IMR-90 (cell line): ENCODE data around the gene CIT. TPM values are rescaled to one million over a fixed set of nuclear protein-coding genes. Genes with fewer than 3 reads are reported as not detected.

ENCODE experiments used
- ATAC-seq: fragments of 200-7000 bp; cut with Tn5 transposase; 2 replicates; pipeline ENCODE4 v1.9.1; 2020; ENCODE audit warnings: low read depth, mild to moderate bottlenecking, moderate library complexity
- BruUV-seq: library from RNA; stranded (reverse); fragments of 400-500 nt; replicated peaks from 2 replicates; lab custom pipeline; 2021; lab: Mats Ljungman, UMichigan
- CTCF ChIA-PET: fragments of 300-600 bp; formaldehyde crosslinking; extraction: SDS; loops from one replicate; lab custom pipeline; 2021; ENCODE audit warnings: antibody characterized with exemption; lab: Yijun Ruan, JAX
- POLR2A ChIA-PET: fragments of 300-600 bp; sonication (Branson Sonifier 250); formaldehyde crosslinking; loops from one replicate; lab custom pipeline; 2022; ENCODE audit warnings: antibody characterized with exemption; ENCODE audit not compliant: unreplicated experiment; lab: Charles Lee
- DNase-seq: peaks from one replicate; pipeline ENCODE4 v3.0.0; 2013
- H2AFZ ChIP-seq: replicated peaks from 2 replicates; pipeline ENCODE3; 2013; ENCODE audit warnings: low read length, mild to moderate bottlenecking; ENCODE audit not compliant: poor library complexity
- H2AK5ac ChIP-seq: 2 replicates; pipeline ENCODE4 v1.6.1; 2013; ENCODE audit warnings: low read depth, low read length, inconsistent platforms
- H2AK9ac ChIP-seq: replicated peaks from 2 replicates; pipeline ENCODE3; 2013; ENCODE audit warnings: mild to moderate bottlenecking, low read depth, low read length, moderate library complexity; ENCODE audit not compliant: poor library complexity
- H2BK120ac ChIP-seq: 2 replicates; pipeline ENCODE4 v1.6.1; 2013; ENCODE audit warnings: low read depth, low read length, inconsistent platforms
- H2BK15ac ChIP-seq: 3 replicates; pipeline ENCODE4 v1.6.1; 2013; ENCODE audit warnings: low read depth, low read length, inconsistent platforms
- H2BK20ac ChIP-seq: 2 replicates; pipeline ENCODE4 v1.6.1; 2013; ENCODE audit warnings: low read depth, mild to moderate bottlenecking, inconsistent platforms, low read length, moderate library complexity
- H2BK5ac ChIP-seq: 2 replicates; pipeline ENCODE4 v1.6.1; 2013; ENCODE audit warnings: mild to moderate bottlenecking, low read depth, low read length, inconsistent platforms; ENCODE audit not compliant: poor library complexity, severe bottlenecking
- H3K14ac ChIP-seq: replicated peaks from 2 replicates; pipeline ENCODE4 v1.6.1; 2013; ENCODE audit warnings: low read depth, low read length, inconsistent platforms
- H3K18ac ChIP-seq: 2 replicates; pipeline ENCODE4 v1.6.1; 2013; ENCODE audit warnings: low read depth, low read length, control low read depth
- H3K23ac ChIP-seq: 2 replicates; pipeline ENCODE4 v1.6.1; 2013; ENCODE audit warnings: low read depth, low read length, inconsistent platforms
- H3K27ac ChIP-seq: 2 replicates; pipeline ENCODE4 v1.5.1; 2013; ENCODE audit warnings: mild to moderate bottlenecking, control low read depth, low read length; ENCODE audit not compliant: insufficient read depth
- H3K27me3 ChIP-seq: 2 replicates; pipeline ENCODE4 v1.6.1; 2013; ENCODE audit warnings: low read length; ENCODE audit not compliant: control insufficient read depth, insufficient read depth
- H3K36me3 ChIP-seq: 2 replicates; pipeline ENCODE4 v1.6.1; 2013; ENCODE audit warnings: low read length, mixed read lengths; ENCODE audit not compliant: control insufficient read depth, insufficient read depth
- H3K4ac ChIP-seq: 2 replicates; pipeline ENCODE4 v1.6.1; 2013; ENCODE audit warnings: low read depth, low read length, inconsistent platforms
- H3K4me1 ChIP-seq: 2 replicates; pipeline ENCODE4 v1.6.1; 2013; ENCODE audit warnings: low read length, mixed read lengths; ENCODE audit not compliant: control insufficient read depth, insufficient read depth
- H3K4me2 ChIP-seq: 2 replicates; pipeline ENCODE4 v1.6.1; 2013; ENCODE audit warnings: low read depth, mild to moderate bottlenecking, control low read depth, low read length, moderate library complexity
- H3K4me3 ChIP-seq: 2 replicates; pipeline ENCODE4 v1.5.1; 2013; ENCODE audit warnings: low read depth, mild to moderate bottlenecking, control low read depth, low read length, moderate library complexity; ENCODE audit not compliant: insufficient read depth
- H3K56ac ChIP-seq: 2 replicates; pipeline ENCODE4 v1.6.1; 2013; ENCODE audit warnings: low read length, inconsistent platforms; ENCODE audit not compliant: insufficient read depth; ENCODE audit errors: extremely low read depth
- H3K79me1 ChIP-seq, 2 experiments: 2 replicates each; pipeline ENCODE4 v1.6.1; 2013; ENCODE audit warnings: low read length in 2 of 2, inconsistent platforms in 1 of 2, low read depth in 1 of 2
- H3K9ac ChIP-seq: 2 replicates; pipeline ENCODE4 v1.6.1; 2013; ENCODE audit warnings: low read depth, low read length, control low read depth
- H3K9me1 ChIP-seq: 2 replicates; pipeline ENCODE4 v1.6.1; 2013; ENCODE audit warnings: low read length, inconsistent platforms; ENCODE audit not compliant: insufficient read depth
- H3K9me3 ChIP-seq: 2 replicates; pipeline ENCODE4 v1.6.1; 2013; ENCODE audit warnings: low read length; ENCODE audit not compliant: control insufficient read depth, insufficient read depth
- H4K20me1 ChIP-seq: 2 replicates; pipeline ENCODE4 v1.6.1; 2013; ENCODE audit warnings: low read length, inconsistent platforms; ENCODE audit not compliant: insufficient read depth
- H4K5ac ChIP-seq: 2 replicates; pipeline ENCODE4 v1.6.1; 2013; ENCODE audit warnings: mild to moderate bottlenecking, low read depth, low read length, control low read depth
- H4K8ac ChIP-seq, 2 experiments: 2 replicates each; pipeline ENCODE4 v1.6.1; 2013; ENCODE audit warnings: low read depth in 2 of 2, low read length in 2 of 2, control low read depth in 1 of 2, inconsistent platforms in 1 of 2
- H4K91ac ChIP-seq: 2 replicates; pipeline ENCODE4 v1.6.1; 2013; ENCODE audit warnings: low read depth, low read length, inconsistent platforms; ENCODE audit not compliant: insufficient read depth
- BHLHE40 ChIP-seq: fragments of 150-350 bp; IDR thresholded peaks from 2 replicates; pipeline ENCODE4 v1.6.1; 2016; ENCODE audit warnings: mild to moderate bottlenecking, low read depth, low read length
- CEBPB ChIP-seq: IDR thresholded peaks from 2 replicates; pipeline ENCODE4 v1.6.1; 2012; ENCODE audit warnings: low read depth, low read length, improper control_type of control experiment
- CHD1 ChIP-seq: IDR thresholded peaks from 2 replicates; pipeline ENCODE4 v1.6.1; 2012; ENCODE audit warnings: low read depth, low read length, improper control_type of control experiment
- FOS ChIP-seq: fragments of 150-350 bp; IDR thresholded peaks from 2 replicates; pipeline ENCODE4 v1.6.1; 2016; ENCODE audit warnings: low read depth, low read length
- MAFK ChIP-seq: IDR thresholded peaks from 2 replicates; pipeline ENCODE4 v1.6.1; 2012; ENCODE audit warnings: low read depth, low read length, improper control_type of control experiment
- MAZ ChIP-seq: IDR thresholded peaks from 2 replicates; pipeline ENCODE4 v1.6.1; 2012; ENCODE audit warnings: low read depth, mild to moderate bottlenecking, low read length, improper control_type of control experiment, moderate library complexity, borderline replicate concordance
- NFE2L2 ChIP-seq: fragments of 150-350 bp; IDR thresholded peaks from 2 replicates; pipeline ENCODE4 v1.6.1; 2016; ENCODE audit warnings: low read depth, mild to moderate bottlenecking, low read length
- POLR2A ChIP-seq: IDR thresholded peaks from 2 replicates; pipeline ENCODE4 v1.6.1; 2012; ENCODE audit warnings: mild to moderate bottlenecking, low read depth, low read length
- RAD21 ChIP-seq: IDR thresholded peaks from 2 replicates; pipeline ENCODE4 v1.6.1; 2012; ENCODE audit warnings: low read length, improper control_type of control experiment
- RCOR1 ChIP-seq: IDR thresholded peaks from 2 replicates; pipeline ENCODE4 v1.6.1; 2012; ENCODE audit warnings: mild to moderate bottlenecking, low read length, improper control_type of control experiment; ENCODE audit not compliant: insufficient replicate concordance
- RFX5 ChIP-seq: IDR thresholded peaks from 2 replicates; pipeline ENCODE4 v1.8.0; 2012; ENCODE audit warnings: low read depth, mild to moderate bottlenecking, low read length, moderate library complexity
- SMC3 ChIP-seq: fragments of 150-350 bp; IDR thresholded peaks from 2 replicates; pipeline ENCODE4 v1.6.1; 2016; ENCODE audit warnings: low read depth, mild to moderate bottlenecking, antibody characterized with exemption, low read length, moderate library complexity
- WGBS, 2 experiments: methylation state at CpG; one replicate each; pipeline versions ENCODE4 v1.1.5 to v1.1.7; 2013; ENCODE audit warnings: missing lambda C conversion rate in 2 of 2; ENCODE audit not compliant: insufficient read length in 1 of 2; ENCODE audit errors: extremely low coverage in 2 of 2; 5-methylcytosine and 5-hydroxymethylcytosine counted together
- dilution Hi-C: fragments of 300-500 bp; cut with HindIII; formaldehyde crosslinking; loops from one replicate; pipeline ENCODE4 v1.14.3; 2018; ENCODE audit warnings: low sequenced_read_pairs; ENCODE audit not compliant: unreplicated experiment
- in situ Hi-C: fragments of 300-500 bp; cut with MboI; formaldehyde crosslinking; loops from 3 replicates; pipeline ENCODE4 v1.14.3; 2019; ENCODE audit warnings: low sequenced_read_pairs, inconsistent platforms, mixed read lengths
- intact Hi-C: fragments of 100-400 bp; cut with micrococcal nuclease; formaldehyde crosslinking; loops from 2 replicates; pipeline ENCODE4 v1.10.0; 2022
- polyA plus RNA-seq, 3 experiments: library from polyadenylated mRNA; depleted of rRNA; stranded (reverse); fragments of >200 nt; gene quantifications; 2 replicates each; pipeline ENCODE4 v1.2.3, GENCODE V29; 2012; ENCODE audit warnings: low replicate concordance in 1 of 3
- total RNA-seq: library from RNA; depleted of rRNA; stranded (reverse); fragments of >200 nt; gene quantifications from 2 replicates; pipeline ENCODE4 v1.2.3, GENCODE V29; 2012
- TF ChIP-seq, protein P1 (sequence below): conservative IDR thresholded peaks from 2 replicates; pipeline ENCODE4 v1.5.1; 2012; ENCODE audit warnings: mild to moderate bottlenecking, low read depth, low read length, improper control_type of control experiment
- TF ChIP-seq, protein P2 (sequence below): fragments of 150-350 bp; IDR thresholded peaks from 2 replicates; pipeline ENCODE4 v1.6.1; 2016; ENCODE audit warnings: low read depth, mild to moderate bottlenecking, low read length, moderate library complexity, borderline replicate concordance
- TF ChIP-seq, protein P3 (sequence below): fragments of 150-350 bp; IDR thresholded peaks from 2 replicates; pipeline ENCODE4 v1.6.1; 2017; ENCODE audit warnings: mild to moderate bottlenecking, antibody characterized with exemption, low read length, low read depth

The CIT gene
- total and polyA plus RNA-seq, 2 of the 4 experiments (the other 2 are of a cell fraction) = 13.1 to 21.0 TPM

- Histone ChIP-seq H2AFZ (no peak overlapping the region), H3K36me3 (peaks cover 8% of the 10 kb centered on the region), H4K5ac (no peak overlapping the region), H3K9me1 (no peaks in the 10 kb centered on the region), H2AK9ac (no peak overlapping the region), H3K56ac (no peak overlapping the region), H3K27me3 (no peaks in the 10 kb centered on the region), H3K4me3 (no peak overlapping the region), H2BK20ac (no peak overlapping the region), H3K27ac (no peak overlapping the region), H3K4ac (no peak overlapping the region), H2BK15ac (no peak overlapping the region), H3K23ac (no peak overlapping the region), H4K8ac (no peak overlapping the region), H2BK5ac (no peak overlapping the region), H4K20me1 (no peaks in the 10 kb centered on the region), H3K9me3 (0 out of 2 replicates have a peak, but pooled peaks cover 2% of the 10 kb centered on the region), H3K4me1 (no peaks in the 10 kb centered on the region; the same call in 1 of the 2 replicates), H2AK5ac (no peak overlapping the region), H3K9ac (no peak overlapping the region), H3K14ac (no peak overlapping the region), H3K79me1 (peaks cover 4 to 8% of the 10 kb centered on the region in 2 experiments; a peak in 3 of 4 replicates), H3K18ac (no peak overlapping the region), H4K91ac (no peak overlapping the region), H3K4me2 (no peak overlapping the region), H2BK120ac (no peak overlapping the region)
- intact Hi-C loops (loop anchor here (1.0 to 2.0 kb wide), 3 partner anchors 89 to 156 kb away; no protein-coding TSS in a partner anchor), in situ Hi-C loops (no loop called here), dilution Hi-C loops (no loop called here)
- no TSS peak for BruUV-seq
- CTCF ChIA-PET = interaction anchor here (1.0 to 2.7 kb wide), 10 partner anchors 9 to 112 kb away, joined by 3 to 24 read pairs (median 6); no protein-coding TSS in a partner anchor
- ATAC-seq (no peak), DNase-seq (no peak)
- TF ChIP-seq, protein P1, sequence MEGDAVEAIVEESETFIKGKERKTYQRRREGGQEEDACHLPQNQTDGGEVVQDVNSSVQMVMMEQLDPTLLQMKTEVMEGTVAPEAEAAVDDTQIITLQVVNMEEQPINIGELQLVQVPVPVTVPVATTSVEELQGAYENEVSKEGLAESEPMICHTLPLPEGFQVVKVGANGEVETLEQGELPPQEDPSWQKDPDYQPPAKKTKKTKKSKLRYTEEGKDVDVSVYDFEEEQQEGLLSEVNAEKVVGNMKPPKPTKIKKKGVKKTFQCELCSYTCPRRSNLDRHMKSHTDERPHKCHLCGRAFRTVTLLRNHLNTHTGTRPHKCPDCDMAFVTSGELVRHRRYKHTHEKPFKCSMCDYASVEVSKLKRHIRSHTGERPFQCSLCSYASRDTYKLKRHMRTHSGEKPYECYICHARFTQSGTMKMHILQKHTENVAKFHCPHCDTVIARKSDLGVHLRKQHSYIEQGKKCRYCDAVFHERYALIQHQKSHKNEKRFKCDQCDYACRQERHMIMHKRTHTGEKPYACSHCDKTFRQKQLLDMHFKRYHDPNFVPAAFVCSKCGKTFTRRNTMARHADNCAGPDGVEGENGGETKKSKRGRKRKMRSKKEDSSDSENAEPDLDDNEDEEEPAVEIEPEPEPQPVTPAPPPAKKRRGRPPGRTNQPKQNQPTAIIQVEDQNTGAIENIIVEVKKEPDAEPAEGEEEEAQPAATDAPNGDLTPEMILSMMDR = no peak
- TF ChIP-seq, protein P2, sequence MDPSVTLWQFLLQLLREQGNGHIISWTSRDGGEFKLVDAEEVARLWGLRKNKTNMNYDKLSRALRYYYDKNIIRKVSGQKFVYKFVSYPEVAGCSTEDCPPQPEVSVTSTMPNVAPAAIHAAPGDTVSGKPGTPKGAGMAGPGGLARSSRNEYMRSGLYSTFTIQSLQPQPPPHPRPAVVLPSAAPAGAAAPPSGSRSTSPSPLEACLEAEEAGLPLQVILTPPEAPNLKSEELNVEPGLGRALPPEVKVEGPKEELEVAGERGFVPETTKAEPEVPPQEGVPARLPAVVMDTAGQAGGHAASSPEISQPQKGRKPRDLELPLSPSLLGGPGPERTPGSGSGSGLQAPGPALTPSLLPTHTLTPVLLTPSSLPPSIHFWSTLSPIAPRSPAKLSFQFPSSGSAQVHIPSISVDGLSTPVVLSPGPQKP = no peak
- TF ChIP-seq MAFK = no peak
- no peak for TF ChIP-seq CEBPB
- TF ChIP-seq FOS = no peak
- no peak for TF ChIP-seq NFE2L2
- no peak for TF ChIP-seq POLR2A
- TF ChIP-seq RFX5 = no peak
- TF ChIP-seq, protein P3, sequence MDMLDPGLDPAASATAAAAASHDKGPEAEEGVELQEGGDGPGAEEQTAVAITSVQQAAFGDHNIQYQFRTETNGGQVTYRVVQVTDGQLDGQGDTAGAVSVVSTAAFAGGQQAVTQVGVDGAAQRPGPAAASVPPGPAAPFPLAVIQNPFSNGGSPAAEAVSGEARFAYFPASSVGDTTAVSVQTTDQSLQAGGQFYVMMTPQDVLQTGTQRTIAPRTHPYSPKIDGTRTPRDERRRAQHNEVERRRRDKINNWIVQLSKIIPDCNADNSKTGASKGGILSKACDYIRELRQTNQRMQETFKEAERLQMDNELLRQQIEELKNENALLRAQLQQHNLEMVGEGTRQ = no peak
- no peak for TF ChIP-seq SMC3
- TF ChIP-seq RCOR1 = no peak
- no peak for TF ChIP-seq RAD21
- no peak for TF ChIP-seq MAZ
- TF ChIP-seq CHD1 = no peak
- no peak for TF ChIP-seq BHLHE40
- POLR2A ChIA-PET = no interaction called here
- WGBS, 2 experiments = no CpG with 5 or more reads among the region's 2 CpGs
These were observed 95.3 kb downstream of the CIT start for GRCh38 chr12:119781804-119782203.
